Small intestine (tissue), 7 donors: ENCODE data around the gene KPNA2. TPM values are rescaled to one million over a fixed set of nuclear protein-coding genes. Genes with fewer than 3 reads are reported as not detected.
A peak's percentile ranks its signal among the peaks of the same experiment; 100 is the strongest.

Experiments used
- DNase-seq, 2 donors: peaks; one replicate each; pipeline versions ENCODE4 v3.0.0 to v3.0.0-alpha.2; 2013
- FAIRE-seq: peaks from 2 replicates; lab custom pipeline; 2012; peaks lifted over from hg19 to GRCh38; lab: Jason Lieb, UNC
- H3K27ac ChIP-seq, 3 donors: one replicate each; pipeline ENCODE4 v1.5.1; 2013; ENCODE audit warnings: low read length in 2 of 3, mild to moderate bottlenecking in 2 of 3, control low read depth in 1 of 3, inconsistent platforms in 1 of 3, low read depth in 1 of 3, moderate library complexity in 1 of 3
- H3K27me3 ChIP-seq, 3 donors: one replicate each; pipeline ENCODE4 v1.6.1; 2013; ENCODE audit warnings: low read length in 3 of 3, inconsistent platforms in 1 of 3; ENCODE audit not compliant: control insufficient read depth in 3 of 3, insufficient read depth in 3 of 3
- H3K36me3 ChIP-seq, 3 donors: one replicate each; pipeline ENCODE4 v1.6.1; 2013; ENCODE audit warnings: low read length in 3 of 3, inconsistent platforms in 1 of 3, low read depth in 1 of 3, mild to moderate bottlenecking in 1 of 3, moderate library complexity in 1 of 3; ENCODE audit not compliant: control insufficient read depth in 3 of 3, insufficient read depth in 2 of 3
- H3K4me1 ChIP-seq, 3 donors: one replicate each; pipeline ENCODE4 v1.6.1; 2013; ENCODE audit warnings: low read length in 2 of 3, inconsistent platforms in 1 of 3, low read depth in 1 of 3, mild to moderate bottlenecking in 1 of 3, moderate library complexity in 1 of 3; ENCODE audit not compliant: control insufficient read depth in 3 of 3, insufficient read depth in 2 of 3
- H3K4me3 ChIP-seq, 3 donors: one replicate each; pipeline ENCODE4 v1.5.1; 2013; ENCODE audit warnings: low read length in 3 of 3, control low read depth in 1 of 3, inconsistent platforms in 1 of 3, low read depth in 1 of 3, mild to moderate bottlenecking in 1 of 3, moderate library complexity in 1 of 3
- H3K9me3 ChIP-seq, 2 donors: one replicate each; pipeline ENCODE4 v1.6.1; 2013; ENCODE audit warnings: low read depth in 1 of 2, low read length in 1 of 2; ENCODE audit not compliant: control insufficient read depth in 2 of 2, insufficient read depth in 1 of 2
- WGBS, 3 donors: extraction: QIAGEN DNeasy Blood & Tissue Kit; methylation state at CpG; one replicate each; pipeline ENCODE4 v1.1.7; 2013; 5-methylcytosine and 5-hydroxymethylcytosine counted together
- polyA plus RNA-seq, 4 donors: library from polyadenylated mRNA; stranded (reverse) in 3 of 4; unstranded in 1 of 4; fragments of 200-250 nt in 3 of 4; fragments of 120-200 nt in 1 of 4; gene quantifications; one replicate each; pipeline versions ENCODE4 v1.2.1 to v1.2.3, GENCODE V29; 2013
- donor health status: healthy with polysubstance abuse.
- donor health status: control.
- donor health status: control.
- donor health status: Bipolar disorder and iron deficiency.
- donor health status: healthy.

The KPNA2 gene
- polyA plus RNA-seq, 4 donors, result 11.3 to 63.0 (median 26.7) TPM

- H3K36me3 ChIP-seq, result no peaks in the 10 kb centered on the region
- H3K27me3 ChIP-seq, result no peaks in the 10 kb centered on the region
- DNase-seq (peak in 1 of 2 donors; percentile 8), FAIRE-seq (no peak)
- H3K4me3 ChIP-seq, result no peak overlapping the region
- peaks cover 0 to 2% of the 10 kb centered on the region in 2 donors for H3K9me3 ChIP-seq
- no peak overlapping the region for H3K27ac ChIP-seq
- 83 to 89% (median 89%) methylated on average over 11 of the region's 11 CpGs for WGBS, 3 donors
- H3K4me1 ChIP-seq, result no peaks in the 10 kb centered on the region
Observed at GRCh38 chr17:68094481-68095078, 59.0 kb downstream of the KPNA2 start.

- Histone ChIP-seq H3K4me3 (no peak overlapping the region), H3K4me1 (no peaks in the 10 kb centered on the region), H3K27ac (no peak overlapping the region), H3K27me3 (no peaks in the 10 kb centered on the region), H3K9me3 (peaks cover 0 to 6% of the 10 kb centered on the region in 2 donors), H3K36me3 (no peaks in the 10 kb centered on the region)
- no peak for DNase-seq
- WGBS, 3 donors, result 74 to 81% (median 80%) methylated on average over 10 of the region's 10 CpGs
- no peak for FAIRE-seq
Observed at GRCh38 chr17:68095205-68095811, 59.8 kb downstream of the KPNA2 start.

GRCh38 chr17:68096111-68096510 is 60.6 kb downstream of the KPNA2 start:
- Histone ChIP-seq H3K4me3 (no peak overlapping the region), H3K4me1 (peaks cover 0 to 3% (median 0%) of the 10 kb centered on the region in 3 donors), H3K27me3 (no peaks in the 10 kb centered on the region), H3K27ac (no peak overlapping the region), H3K9me3 (peaks cover 0 to 6% of the 10 kb centered on the region in 2 donors), H3K36me3 (no peaks in the 10 kb centered on the region)
- FAIRE-seq (no peak), DNase-seq (no peak)
- 95 to 97% (median 96%) methylated on average over 7 of the region's 7 CpGs for WGBS, 3 donors

Other genes with a start within 250 kb of the KPNA2 start
- 10 to 100 TPM; 11.6 to 59.3 (median 17.5) TPM for gene BPTF, start 210.2 kb upstream of the KPNA2 start, polyA plus RNA-seq
- 10 to 100 TPM in 2 of 4 donors, 1 to 10 TPM in 2; 9.4 to 13.1 (median 10.5) TPM for gene C17orf58, start 39.3 kb upstream of the KPNA2 start, polyA plus RNA-seq
- 10 to 100 TPM; 29.1 to 50.8 (median 33.9) TPM for gene AMZ2, start 212.3 kb downstream of the KPNA2 start, polyA plus RNA-seq